ENCODE data around the gene IRAK1. TPM values are rescaled to one million over a fixed set of nuclear protein-coding genes. Genes with fewer than 3 reads are reported as not detected.

The IRAK1 gene
- total and polyA plus RNA-seq, 2 of the 8 experiments (the other 6 are each of a cell fraction or from before 2014, with no cell fraction given), result 26.6 to 41.7 TPM

DNA sequence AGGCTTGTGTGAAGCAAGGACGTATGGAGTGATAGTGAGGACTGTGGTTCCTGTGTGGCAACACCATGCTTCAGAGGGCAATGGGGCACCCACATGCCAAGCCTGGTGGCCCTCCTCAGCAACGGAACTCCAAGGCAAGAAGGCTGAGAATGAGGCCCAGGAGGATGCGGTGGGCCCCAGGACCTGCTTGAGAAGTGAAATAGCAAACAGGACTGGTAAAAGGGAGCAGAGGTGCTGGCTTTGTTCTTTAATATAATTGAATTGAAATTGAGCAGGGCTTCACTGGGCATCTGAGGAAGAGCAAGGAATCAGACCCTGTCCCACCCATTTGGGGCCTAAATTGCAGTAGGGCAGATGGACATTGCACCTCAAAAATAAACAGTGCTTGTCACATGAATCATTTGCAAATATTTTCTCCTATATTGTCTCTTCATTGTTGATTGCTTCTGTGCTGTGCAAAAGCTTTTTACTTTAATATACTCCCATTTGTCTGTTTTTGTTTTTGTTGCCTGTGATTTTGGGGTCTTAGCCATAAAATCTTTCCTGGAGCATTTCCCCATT, 44.9 kb downstream of the IRAK1 start:
- Histone ChIP-seq H4K20me1 (replicated peaks in 1 of 2; ENCODE audit: control insufficient read depth in 1 of 2, insufficient read depth in 2 of 2, low read length in 2 of 2) (peaks cover 0 to 1% of the 10 kb centered on the region in 2 experiments), H2AK5ac (ENCODE audit: low read depth, low read length) (peak overlapping the region; percentile 86; the same call in 1 of the 2 replicates), H3K18ac (ENCODE audit: extremely low read depth, low read length) (no peak overlapping the region), H4K91ac (replicated peaks; ENCODE audit: insufficient read length, low read length) (no peak overlapping the region), H3K9me3 (ENCODE audit: insufficient read depth in 2 of 2, low read depth in 1 of 2, low read length in 1 of 2) (no peaks in the 10 kb centered on the region), H2BK5ac (ENCODE audit: low read depth, low read length) (no peak overlapping the region; the same call in 1 of the 2 replicates), H3K36me3 (ENCODE audit: control insufficient read depth in 2 of 4, insufficient read depth in 4 of 4, low read length in 3 of 4) (no peaks in the 10 kb centered on the region), H3K79me2 (ENCODE audit: control insufficient read depth in 1 of 2, insufficient read depth in 2 of 2, low read length in 2 of 2) (peaks cover under 1 to 9% of the 10 kb centered on the region in 2 experiments; a peak in 3 of 4 replicates), H3K14ac (ENCODE audit: insufficient read length) (no peak overlapping the region), H2BK15ac (ENCODE audit: low read length) (no peak overlapping the region), H2BK20ac (ENCODE audit: low read length) (no peak overlapping the region), H3K4me2 (ENCODE audit: insufficient read depth in 1 of 2, low read depth in 2 of 2, low read length in 2 of 2) (no peak overlapping the region), H3K56ac (replicated peaks; ENCODE audit: insufficient read length, low read depth, low read length) (no peak overlapping the region), H3K27ac (ENCODE audit: low read depth, low read length) (no peak overlapping the region), H3K9ac (replicated peaks in 1 of 4; ENCODE audit: extremely low read depth in 1 of 4, low read depth in 3 of 4, low read length in 3 of 4) (no peak overlapping the region), H4K8ac (ENCODE audit: extremely low read depth, insufficient read depth, low read length) (no peak overlapping the region; the same call in 1 of the 2 replicates), H3K23me2 (ENCODE audit: low read depth, low read length) (0 out of 2 replicates have a peak, but pooled peaks cover 4% of the 10 kb centered on the region), H2BK120ac (replicated peaks; ENCODE audit: low read depth, low read length) (no peak overlapping the region), H4K5ac (ENCODE audit: insufficient read length, low read depth, low read length) (no peak overlapping the region), H3K4ac (replicated peaks; ENCODE audit: insufficient read length, low read depth, low read length) (no peak overlapping the region), H3K27me3 (replicated peaks in 1 of 4; ENCODE audit: control insufficient read depth in 3 of 4, extremely low read depth in 1 of 4, insufficient read depth in 3 of 4, low read length in 3 of 4) (no peaks in the 10 kb centered on the region), H2AFZ (ENCODE audit: low read length) (no peak overlapping the region), H3K4me1 (replicated peaks in 1 of 4; ENCODE audit: control insufficient read depth in 3 of 4, insufficient read depth in 4 of 4, low read length in 3 of 4) (peaks cover 0 to 7% (median 2%) of the 10 kb centered on the region in 4 experiments; a peak in 3 of 7 replicates), H3K23ac (ENCODE audit: insufficient read length) (no peak overlapping the region), H2BK12ac (ENCODE audit: low read depth, low read length) (no peak overlapping the region), H3K4me3 (ENCODE audit: extremely low read depth in 1 of 4, insufficient read depth in 2 of 4, low read depth in 3 of 4, low read length in 4 of 4) (no peak overlapping the region), H3K79me1 (ENCODE audit: low read depth, low read length) (peaks cover 2% of the 10 kb centered on the region; the same call in 1 of the 2 replicates)
- WGBS, 2 experiments (ENCODE audit: extremely low coverage in 1 of 2, insufficient coverage in 1 of 2, insufficient read length in 1 of 2, insufficient replicate concordance in 2 of 2, low coverage in 1 of 2, low lambda C conversion rate in 2 of 2, missing lambda C conversion rate in 1 of 2), result 80% methylated on average over 2 of the region's 3 CpGs; no CpG with 5 or more reads in 1 of the 2 experiments
- ChIA-PET POLR2A (ENCODE audit: partially characterized antibody) (interaction anchor here (1.1 to 4.6 kb wide), 2 partner anchors 35 to 48 kb away, joined by 8 to 43 read pairs; partner anchors contain the start of gene ARHGAP4), CTCF (ENCODE audit: partially characterized antibody) (interaction anchor here (0.9 kb wide), 1 partner anchor 18 kb away, joined by 4 read pairs; no protein-coding TSS in a partner anchor)
- no peak for DNase-seq (ENCODE audit: low read depth in 1 of 2, low spot score in 2 of 2)
- FAIRE-seq, result no peak
- no peak for TF ChIP-seq CBX8 (IDR thresholded peaks at IDR 0.05; ENCODE audit: borderline replicate concordance, low read depth, low read length)
- TF ChIP-seq GABPA (IDR thresholded peaks at IDR 0.05; ENCODE audit: borderline replicate concordance, insufficient read depth, low read length), result no peak
- TF ChIP-seq SIRT6 (IDR thresholded peaks at IDR 0.05; ENCODE audit: low read length), result no peak
- TF ChIP-seq MAFK (IDR thresholded peaks at IDR 0.05; ENCODE audit: low read depth, low read length), result no peak
- no peak for TF ChIP-seq EGR1 (IDR thresholded peaks at IDR 0.05; ENCODE audit: borderline replicate concordance, low read depth, low read length)
- no peak for TF ChIP-seq SIN3A (conservative IDR thresholded peaks at IDR 0.05 in 1 of 2, IDR thresholded peaks at IDR 0.05 in 1 of 2; ENCODE audit: low read depth in 1 of 2, low read length in 2 of 2)
- no peak for TF ChIP-seq BRCA1 (IDR thresholded peaks at IDR 0.05; ENCODE audit: low read depth, low read length)
- TF ChIP-seq YY1 (IDR thresholded peaks at IDR 0.05; ENCODE audit: low read depth, low read length), result no peak
- TF ChIP-seq, protein P1, sequence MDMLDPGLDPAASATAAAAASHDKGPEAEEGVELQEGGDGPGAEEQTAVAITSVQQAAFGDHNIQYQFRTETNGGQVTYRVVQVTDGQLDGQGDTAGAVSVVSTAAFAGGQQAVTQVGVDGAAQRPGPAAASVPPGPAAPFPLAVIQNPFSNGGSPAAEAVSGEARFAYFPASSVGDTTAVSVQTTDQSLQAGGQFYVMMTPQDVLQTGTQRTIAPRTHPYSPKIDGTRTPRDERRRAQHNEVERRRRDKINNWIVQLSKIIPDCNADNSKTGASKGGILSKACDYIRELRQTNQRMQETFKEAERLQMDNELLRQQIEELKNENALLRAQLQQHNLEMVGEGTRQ (IDR thresholded peaks at IDR 0.05; ENCODE audit: low read length), result no peak
- no peak for TF ChIP-seq NANOG (IDR thresholded peaks at IDR 0.05; ENCODE audit: insufficient read depth, low read depth, low read length, poor library complexity, severe bottlenecking)
- no peak for TF ChIP-seq CHD1 (IDR thresholded peaks at IDR 0.05; ENCODE audit: low read depth, low read length)
- TF ChIP-seq RXRA (IDR thresholded peaks at IDR 0.05; ENCODE audit: insufficient read depth, low read depth, low read length), result no peak
